ENCODE measurements around the gene PPT1. TPM values are rescaled to one million over a fixed set of nuclear protein-coding genes. Genes with fewer than 3 reads are reported as not detected.
A peak's percentile ranks its signal among the peaks of the same experiment; 100 is the strongest.

PPT1 gene
- total RNA-seq, 4 donors from 2014 or later, result 9.6 to 23.4 (median 11.6) TPM

DNA sequence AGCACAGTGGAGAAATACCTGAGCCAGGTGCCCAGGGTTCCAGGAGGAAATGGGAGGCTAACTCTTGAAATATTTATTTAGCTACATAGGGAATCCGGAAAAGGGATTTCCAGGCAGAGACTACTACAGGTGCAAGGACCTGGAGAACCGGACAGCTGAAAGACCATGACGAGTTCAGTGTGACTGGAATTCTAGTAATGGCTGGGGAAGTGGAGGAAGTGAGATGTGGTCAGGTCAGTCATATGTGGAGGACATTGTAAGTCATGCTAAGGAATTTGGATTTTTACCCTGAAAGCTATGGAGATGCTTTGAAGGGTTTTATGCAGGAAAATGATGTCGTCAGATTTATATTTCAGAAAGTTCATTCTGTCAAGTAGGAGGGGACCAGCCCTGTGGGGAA is 54.7 kb downstream of the PPT1 start:
- H3K4me1 ChIP-seq, result peaks cover 0 to 59% (median 22%) of the 10 kb centered on the region in 4 donors
- H3K9me3 ChIP-seq, result no peaks in the 10 kb centered on the region
- no peak for DNase-seq
- TF ChIP-seq, protein P1, sequence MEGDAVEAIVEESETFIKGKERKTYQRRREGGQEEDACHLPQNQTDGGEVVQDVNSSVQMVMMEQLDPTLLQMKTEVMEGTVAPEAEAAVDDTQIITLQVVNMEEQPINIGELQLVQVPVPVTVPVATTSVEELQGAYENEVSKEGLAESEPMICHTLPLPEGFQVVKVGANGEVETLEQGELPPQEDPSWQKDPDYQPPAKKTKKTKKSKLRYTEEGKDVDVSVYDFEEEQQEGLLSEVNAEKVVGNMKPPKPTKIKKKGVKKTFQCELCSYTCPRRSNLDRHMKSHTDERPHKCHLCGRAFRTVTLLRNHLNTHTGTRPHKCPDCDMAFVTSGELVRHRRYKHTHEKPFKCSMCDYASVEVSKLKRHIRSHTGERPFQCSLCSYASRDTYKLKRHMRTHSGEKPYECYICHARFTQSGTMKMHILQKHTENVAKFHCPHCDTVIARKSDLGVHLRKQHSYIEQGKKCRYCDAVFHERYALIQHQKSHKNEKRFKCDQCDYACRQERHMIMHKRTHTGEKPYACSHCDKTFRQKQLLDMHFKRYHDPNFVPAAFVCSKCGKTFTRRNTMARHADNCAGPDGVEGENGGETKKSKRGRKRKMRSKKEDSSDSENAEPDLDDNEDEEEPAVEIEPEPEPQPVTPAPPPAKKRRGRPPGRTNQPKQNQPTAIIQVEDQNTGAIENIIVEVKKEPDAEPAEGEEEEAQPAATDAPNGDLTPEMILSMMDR (IDR thresholded peaks at IDR 0.05), result no peak
- no peak for TF ChIP-seq POLR2A (IDR thresholded peaks at IDR 0.05)
- no peaks in the 10 kb centered on the region for H3K27me3 ChIP-seq
- H3K4me3 ChIP-seq, result peak overlapping the region; percentile 73 to 94 (median 80)
- H3K27ac ChIP-seq, result peak overlapping the region in 2 of 4 donors; percentile 15 to 99
- no peaks in the 10 kb centered on the region for H3K36me3 ChIP-seq

DNA sequence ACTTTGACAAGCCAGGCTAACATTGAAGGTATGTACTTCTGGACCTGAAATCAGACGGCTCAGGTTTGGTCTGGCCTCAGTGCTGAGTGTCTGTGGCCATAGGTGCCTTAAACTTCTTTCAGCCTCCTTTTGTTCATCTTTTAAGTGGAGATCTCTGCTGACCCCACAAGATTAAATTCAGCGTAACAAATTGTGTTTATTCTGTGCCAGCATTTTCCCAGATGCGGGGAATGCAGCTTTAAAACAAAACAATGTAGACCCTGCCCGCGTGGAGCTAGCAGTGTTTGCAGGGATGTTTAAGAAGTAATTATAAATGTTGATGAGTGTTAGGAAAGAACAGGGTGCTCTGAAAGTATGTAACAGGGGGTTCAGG is 55.6 kb downstream of the PPT1 start:
- no peaks in the 10 kb centered on the region for H3K36me3 ChIP-seq
- TF ChIP-seq, protein P1 (IDR thresholded peaks at IDR 0.05), result no peak
- no peak for TF ChIP-seq POLR2A (IDR thresholded peaks at IDR 0.05)
- no peaks in the 10 kb centered on the region for H3K27me3 ChIP-seq
- no peaks in the 10 kb centered on the region for H3K9me3 ChIP-seq
- peak overlapping the region; percentile 84 to 99 (median 98) for H3K27ac ChIP-seq
- H3K4me1 ChIP-seq, result peaks cover 0 to 55% (median 20%) of the 10 kb centered on the region in 4 donors
- no peak for DNase-seq
- peak overlapping the region; percentile 73 to 94 (median 80) for H3K4me3 ChIP-seq

DNA sequence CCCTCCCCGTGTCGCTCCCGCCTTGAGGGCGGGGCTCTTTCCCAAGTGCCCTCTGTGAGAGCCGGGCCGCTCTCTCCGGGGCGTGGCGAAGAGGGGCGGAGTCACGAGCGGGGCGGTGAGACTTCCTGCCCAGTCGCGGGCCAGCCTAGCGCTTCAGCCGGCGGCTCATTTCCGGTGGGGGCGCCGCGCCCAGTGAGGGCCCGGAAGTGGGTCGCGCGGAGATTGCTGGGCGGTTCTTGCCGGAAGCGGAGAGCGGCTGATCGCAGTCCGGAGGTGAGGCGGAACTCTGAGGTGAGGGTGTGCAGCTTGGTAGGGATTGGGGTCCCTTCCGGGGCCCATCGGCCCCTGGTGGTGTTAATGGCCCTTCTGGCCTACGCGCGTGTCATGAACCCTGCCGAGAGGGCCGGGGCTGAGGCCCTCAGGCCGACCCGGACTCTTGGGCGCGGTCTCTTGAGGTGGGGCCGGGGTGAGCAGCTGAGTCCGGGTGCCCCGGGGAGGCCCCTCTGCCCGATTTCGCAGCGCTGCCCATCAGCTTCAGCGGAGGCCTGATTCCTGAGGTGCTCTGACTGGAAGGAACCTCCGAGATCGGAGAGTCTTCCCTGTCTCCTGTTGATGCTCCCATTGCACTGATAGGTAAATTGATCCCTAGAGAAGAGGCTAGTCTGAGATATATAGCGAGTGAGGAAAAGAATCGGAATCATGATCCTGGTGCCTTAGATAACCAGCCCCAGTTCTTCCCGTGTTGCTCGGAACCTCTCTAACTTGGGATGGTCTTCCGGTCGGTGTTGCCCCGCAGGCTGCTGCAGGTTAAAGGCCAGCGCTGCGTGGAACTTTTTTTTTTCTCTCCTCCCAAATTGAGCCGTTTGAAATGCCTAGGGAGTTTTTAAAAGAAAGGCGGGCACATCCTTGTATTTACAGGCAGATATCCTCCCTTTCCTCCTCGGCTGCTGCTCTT is 56.3 kb downstream of the PPT1 start, which contains the start of gene CAP1:
CAP1 (plus strand) TSS at position 219 of the 955 bp plus-strand sequence. CDS start 18,618 bp downstream, outside the sequence.
- peak within 1 kb of the TSS; percentile 73 to 94 (median 80) for H3K4me3 ChIP-seq
- peaks cover 0 to 57% (median 20%) of the 10 kb centered on the region in 4 donors for H3K4me1 ChIP-seq
- DNase-seq, result peak; percentile 100
- H3K36me3 ChIP-seq, result no peaks in the 10 kb centered on the region
- H3K27ac ChIP-seq, result peak within 1 kb of the TSS; percentile 97 to 99 (median 98)
- no peaks in the 10 kb centered on the region for H3K9me3 ChIP-seq
- H3K27me3 ChIP-seq, result no peaks in the 10 kb centered on the region
- TF ChIP-seq POLR2A (IDR thresholded peaks at IDR 0.05), result peak in 1 of 2 donors; percentile 27
- TF ChIP-seq, protein P1 (IDR thresholded peaks at IDR 0.05), result no peak

DNA sequence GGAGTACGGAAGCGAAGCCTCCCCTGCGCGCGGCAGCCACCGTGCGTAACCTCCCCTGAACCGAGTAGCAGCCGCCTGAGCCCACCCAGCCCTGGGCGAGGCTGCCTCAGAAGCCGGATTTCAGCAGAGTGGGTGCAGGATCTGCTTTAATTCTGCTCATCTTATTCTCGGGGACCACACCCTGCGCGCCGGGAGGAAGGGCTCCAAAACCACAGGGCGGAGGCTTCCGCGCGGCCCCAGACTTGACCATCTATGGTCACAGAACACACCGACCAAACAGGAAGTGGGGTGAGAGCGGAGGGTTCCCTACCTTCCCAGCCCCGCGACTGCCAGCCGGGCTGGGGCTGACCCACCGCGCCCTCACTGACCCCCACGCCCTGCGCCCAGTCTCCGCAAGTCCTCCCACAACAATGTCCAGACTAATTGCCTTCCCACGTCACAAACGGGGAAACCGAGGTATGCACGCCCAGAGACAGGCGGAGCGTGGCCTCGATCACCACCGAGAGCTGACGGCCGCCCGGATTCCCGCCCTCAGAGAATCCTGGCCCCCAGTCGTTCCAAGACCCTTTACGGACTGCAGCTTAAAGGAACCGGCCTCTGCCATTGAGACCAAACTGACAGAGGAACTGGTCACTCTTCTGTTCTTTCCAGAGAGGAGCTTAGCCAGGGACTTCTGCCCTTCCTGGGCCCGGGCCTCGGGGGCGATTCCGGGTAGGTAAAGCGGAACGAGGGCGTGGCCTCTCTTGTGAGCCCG is 57.1 kb downstream of the PPT1 start:
- H3K4me1 ChIP-seq, result peaks cover 0 to 49% (median 18%) of the 10 kb centered on the region in 4 donors
- no peaks in the 10 kb centered on the region for H3K36me3 ChIP-seq
- H3K9me3 ChIP-seq, result no peaks in the 10 kb centered on the region
- peak; percentile 86 to 96 (median 90) for DNase-seq
- TF ChIP-seq, protein P1 (IDR thresholded peaks at IDR 0.05), result no peak
- peak; percentile 93 to 98 for TF ChIP-seq POLR2A (IDR thresholded peaks at IDR 0.05)
- peak overlapping the region; percentile 73 to 94 (median 80) for H3K4me3 ChIP-seq
- no peaks in the 10 kb centered on the region for H3K27me3 ChIP-seq
- H3K27ac ChIP-seq, result peak overlapping the region; percentile 97 to 99 (median 98)

DNA sequence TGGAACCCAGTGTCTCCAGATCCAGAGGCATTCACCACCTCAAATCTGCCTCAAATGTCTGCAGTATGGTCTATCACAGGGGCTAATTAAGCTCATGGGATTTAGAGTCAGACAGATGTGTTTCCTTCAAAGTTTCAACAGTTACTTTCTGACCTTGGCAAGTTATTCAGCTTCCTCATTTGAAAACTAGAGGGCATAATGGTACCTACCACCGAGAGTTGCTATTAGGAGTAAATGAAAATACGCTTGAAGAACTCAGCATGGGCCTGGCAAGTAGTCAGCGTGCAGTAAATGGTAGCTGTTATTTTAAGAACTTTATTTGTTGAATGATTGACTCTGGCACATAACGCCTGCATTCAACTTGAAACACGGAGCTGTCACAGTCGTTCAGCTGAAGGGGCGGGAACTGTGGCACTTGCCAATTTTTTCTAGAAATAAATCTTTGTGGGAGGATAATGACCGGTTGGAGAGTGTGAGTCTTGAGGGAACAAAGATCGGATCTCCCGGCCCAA is 57.8 kb downstream of the PPT1 start:
- Histone ChIP-seq H3K9me3 (no peaks in the 10 kb centered on the region), H3K36me3 (no peaks in the 10 kb centered on the region), H3K4me3 (peak overlapping the region; percentile 73 to 94 (median 80)), H3K4me1 (peaks cover 0 to 47% (median 15%) of the 10 kb centered on the region in 4 donors), H3K27me3 (no peaks in the 10 kb centered on the region), H3K27ac (peak overlapping the region; percentile 97 to 99 (median 98))
- TF ChIP-seq POLR2A (IDR thresholded peaks at IDR 0.05), result no peak
- TF ChIP-seq, protein P1 (IDR thresholded peaks at IDR 0.05), result peak in 3 of 6 experiments; percentile 15 to 25 (median 25)
- no peak for DNase-seq
